UCSD-AML1 (cell line): ENCODE data around the gene ADAMTS3.

Experiments
- DNase-seq: peaks from one replicate; lab custom pipeline; 2025; ENCODE audit not compliant: unreplicated experiment; lab: John Stamatoyannopoulos, UW

ADAMTS3 gene

DNA sequence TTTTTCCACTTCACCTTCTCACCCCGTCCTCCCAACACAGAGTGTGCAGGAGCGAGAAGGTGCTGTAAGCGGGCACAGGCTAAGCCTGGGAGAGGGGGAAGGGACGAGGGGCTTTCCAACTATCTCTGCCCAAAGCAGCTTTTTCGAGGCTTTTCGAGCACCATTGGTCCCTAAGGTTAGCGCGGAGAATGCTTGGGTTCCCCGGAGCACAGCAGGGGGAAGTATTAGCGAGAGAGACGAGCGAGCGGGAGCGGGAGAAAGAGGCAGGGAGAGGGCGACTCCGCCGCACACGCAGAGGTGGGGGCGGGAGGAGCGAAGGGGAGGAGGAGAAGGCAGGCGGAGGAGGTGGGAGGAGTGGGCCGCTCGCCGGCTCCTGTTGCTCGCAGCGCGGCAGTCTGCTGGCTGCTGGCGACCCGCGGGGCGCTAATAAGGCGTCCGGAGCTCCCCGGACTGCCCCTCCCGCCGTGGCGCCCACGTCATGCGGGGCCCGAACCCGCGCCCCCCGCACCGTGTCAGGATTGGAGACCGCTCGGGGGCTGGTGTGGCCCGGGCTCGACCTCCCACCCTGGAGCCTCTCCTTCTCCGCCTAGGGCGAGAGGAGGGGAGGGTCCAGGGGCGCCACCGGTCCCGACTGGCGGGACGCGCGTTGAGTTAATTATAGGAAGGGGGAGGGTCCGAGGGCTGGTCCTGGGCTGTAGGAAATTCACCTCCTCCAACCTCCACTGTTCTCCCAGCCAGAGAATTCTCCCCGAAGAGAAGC is at the start of gene ADAMTS3:
Gene ADAMTS3 (minus strand): TSS at position 263 of the 760 bp plus-strand sequence. CDS start 459 bp downstream, outside the sequence.
- peak; percentile 73 for DNase-seq

- DNase-seq, result no peak
Measured at GRCh38 chr4:72613959-72614358, 44.9 kb upstream of the ADAMTS3 start.

GRCh38 chr4:72606751-72607150 is 37.7 kb upstream of the ADAMTS3 start:
- no peak for DNase-seq

GRCh38 chr4:72604324-72604723 is 35.3 kb upstream of the ADAMTS3 start:
- no peak for DNase-seq

DNA sequence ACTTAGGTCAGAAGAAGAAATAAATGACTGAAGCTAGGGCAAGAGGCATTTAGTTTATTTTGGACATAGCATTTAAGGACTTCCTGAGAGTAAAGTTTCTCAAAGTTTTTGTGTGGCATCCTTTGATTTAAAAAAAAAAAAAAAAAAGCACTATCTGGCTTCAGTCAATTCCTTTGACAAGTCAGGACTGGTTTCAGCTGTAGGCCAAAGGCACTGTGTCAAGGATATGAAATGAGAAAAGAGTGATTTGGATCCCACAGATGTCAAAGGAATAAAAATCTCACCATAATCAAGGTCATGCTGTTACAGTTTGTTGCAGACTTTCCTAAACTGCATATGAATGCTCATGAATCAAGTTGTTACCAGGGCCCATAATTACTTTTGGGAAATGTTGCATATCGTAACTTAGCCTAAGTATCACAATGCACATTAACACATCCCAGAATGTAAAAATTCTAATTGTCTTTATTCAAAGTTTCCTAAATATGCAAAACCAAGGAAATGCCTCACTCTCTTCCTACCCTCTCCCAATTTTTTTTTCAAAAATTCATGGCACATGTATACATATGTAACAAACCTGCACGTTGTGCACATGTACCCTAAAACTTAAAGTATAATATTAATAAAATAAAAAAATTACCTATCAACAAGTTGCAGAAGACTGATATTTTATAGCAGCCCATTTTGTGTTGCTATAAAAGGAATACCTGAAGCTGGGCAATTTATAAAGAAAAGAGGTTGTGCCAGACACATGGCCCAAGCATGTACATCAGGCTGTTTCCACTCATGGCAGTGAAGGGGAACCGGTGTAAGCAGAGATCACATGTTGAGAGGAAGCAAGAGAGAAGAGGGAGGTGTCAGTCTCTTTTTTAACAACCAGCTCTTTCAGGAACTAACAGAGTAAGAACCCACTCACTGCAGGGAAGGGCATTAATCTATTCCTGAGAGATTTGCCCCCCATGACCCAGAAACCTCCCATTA is 33.7 kb upstream of the ADAMTS3 start:
- DNase-seq, result no peak

DNA sequence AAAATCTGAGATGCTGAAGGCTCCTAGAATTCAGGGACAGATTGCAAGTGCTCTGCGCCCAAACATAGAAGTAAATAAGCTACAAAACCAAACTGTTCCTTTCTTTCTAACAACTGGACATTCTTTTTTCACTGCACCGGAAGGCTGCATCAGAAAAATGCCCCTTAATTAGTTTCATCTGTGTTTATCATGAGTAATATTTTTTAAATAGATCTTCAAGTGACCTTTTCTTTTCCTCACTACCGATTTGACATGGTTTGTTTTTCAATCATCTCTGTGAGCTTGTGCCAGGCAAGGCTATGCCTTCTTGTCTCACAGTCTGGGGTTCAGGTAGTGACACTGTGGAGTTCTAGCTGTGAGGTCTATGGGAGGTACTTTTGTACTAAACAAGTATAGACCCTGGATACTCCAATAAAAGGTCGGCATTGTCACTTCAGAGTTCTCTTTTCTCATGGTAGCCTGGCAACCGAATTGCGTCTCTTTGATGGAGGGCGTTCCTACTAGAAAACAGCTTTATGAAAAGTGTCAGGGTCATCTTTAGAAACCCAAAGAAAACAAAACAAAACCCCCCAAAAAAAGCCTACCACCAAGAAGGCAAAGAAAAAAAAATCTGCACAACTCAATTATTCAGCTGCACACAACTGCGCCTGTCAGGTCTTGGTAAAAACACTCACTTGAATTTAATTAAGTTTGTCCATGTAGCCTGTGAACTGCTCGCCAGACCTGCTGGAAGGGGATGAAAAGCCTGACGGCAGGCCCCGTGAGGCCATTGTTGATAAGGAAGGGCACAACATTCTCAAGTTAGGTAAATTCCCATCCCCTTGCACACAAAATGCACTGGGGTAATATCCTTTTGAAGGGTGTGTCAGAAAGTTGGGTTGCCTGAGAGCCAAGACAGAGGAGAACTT is 22.8 kb upstream of the ADAMTS3 start:
- DNase-seq, result no peak

GRCh38 chr4:72587334-72587733 is 18.3 kb upstream of the ADAMTS3 start:
- no peak for DNase-seq

GRCh38 chr4:72582853-72583252 is 13.8 kb upstream of the ADAMTS3 start:
- no peak for DNase-seq

GRCh38 chr4:72577211-72577610 is 8.2 kb upstream of the ADAMTS3 start:
- DNase-seq, result no peak

- DNase-seq, result no peak
Measured at GRCh38 chr4:72571337-72571736, 2.3 kb upstream of the ADAMTS3 start.

DNA sequence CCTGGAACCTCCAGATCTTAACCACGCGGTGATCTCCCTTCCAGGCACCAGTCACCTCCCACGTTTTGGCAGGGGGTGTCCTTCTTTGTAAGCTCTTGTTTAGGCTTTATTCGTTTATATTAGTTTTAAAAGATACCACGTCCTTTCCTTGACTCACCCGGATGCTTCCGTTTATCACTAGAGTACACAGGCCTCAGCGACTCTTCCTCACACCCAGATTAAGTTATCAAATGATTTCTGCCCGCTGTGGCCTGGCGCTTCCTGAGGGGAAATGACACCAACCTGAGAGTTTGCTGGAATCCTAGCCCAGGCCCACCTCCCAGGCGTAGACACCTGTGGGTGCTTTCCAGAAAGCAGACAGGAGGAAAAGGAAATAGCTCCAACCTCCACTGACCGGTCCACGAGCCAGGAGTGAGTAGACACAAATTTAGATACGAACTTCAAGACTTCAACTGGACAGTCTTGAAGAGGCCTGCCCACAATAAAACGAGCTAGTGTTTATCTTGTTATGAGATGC is 756 bp upstream of the ADAMTS3 start:
- DNase-seq, result peak; percentile 33

- peak; percentile 83 for DNase-seq
Measured at GRCh38 chr4:72567821-72568675, 973 bp downstream of the ADAMTS3 start.

DNA sequence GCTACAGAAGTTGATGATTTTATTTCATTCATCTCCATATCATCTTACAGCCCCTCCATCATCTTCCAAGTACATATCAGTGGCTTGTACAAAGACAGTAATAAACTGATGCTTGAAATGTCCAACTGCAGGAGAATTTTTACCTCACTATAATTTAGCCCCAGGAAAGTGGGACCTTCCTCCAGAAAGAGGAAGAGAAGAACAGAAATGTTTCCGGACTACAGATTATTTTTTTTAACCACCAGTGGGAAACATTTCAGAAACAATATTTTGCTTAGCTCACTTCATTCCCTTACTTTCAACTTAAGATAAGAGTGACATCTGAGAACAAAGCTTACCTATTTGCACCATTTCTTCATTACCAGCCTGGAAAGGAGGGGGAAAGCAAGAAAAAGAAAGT is 2.0 kb downstream of the ADAMTS3 start:
- DNase-seq, result no peak

DNA sequence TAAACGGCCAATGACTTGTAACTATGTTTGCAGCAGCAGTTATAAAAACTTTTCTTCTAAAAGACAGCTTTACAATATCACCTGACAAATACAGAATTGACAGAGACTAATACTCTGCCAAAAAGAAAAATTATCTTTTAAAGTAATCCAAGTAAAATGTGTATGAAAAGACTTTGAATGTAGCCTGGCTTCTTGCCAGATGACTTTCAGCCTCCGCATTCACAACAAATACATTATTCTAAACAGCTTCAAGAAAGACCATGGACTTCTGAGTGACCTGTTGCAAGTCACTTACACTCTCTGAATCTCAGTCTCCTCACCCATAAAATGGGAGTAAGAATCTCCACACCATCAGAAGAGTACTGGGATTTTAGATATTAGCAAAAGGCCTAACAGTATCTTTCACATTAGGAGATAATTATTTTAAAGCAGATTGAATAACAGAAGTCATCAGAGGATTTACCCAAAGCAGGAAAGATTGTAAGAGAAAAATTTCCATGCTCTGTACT is 2.5 kb downstream of the ADAMTS3 start:
- DNase-seq, result no peak

DNA sequence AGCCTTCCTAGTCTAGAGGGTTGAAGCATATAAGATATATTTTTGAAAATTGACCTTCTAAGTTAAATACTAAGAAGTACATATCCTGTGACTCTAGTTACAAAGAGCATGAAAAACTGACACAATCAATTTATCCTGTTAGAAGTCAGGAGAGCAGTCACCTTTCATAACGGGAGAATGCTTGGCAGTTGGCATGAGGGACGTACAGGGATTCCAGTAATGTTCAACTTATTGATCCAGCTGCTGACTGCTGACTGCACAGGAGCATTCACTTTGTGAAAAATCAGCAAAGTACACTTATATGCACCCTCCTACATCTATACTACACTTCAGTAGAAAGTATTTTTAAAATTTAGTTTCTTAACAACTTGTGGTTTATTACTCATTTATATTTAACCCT is 4.2 kb downstream of the ADAMTS3 start:
- no peak for DNase-seq

DNA sequence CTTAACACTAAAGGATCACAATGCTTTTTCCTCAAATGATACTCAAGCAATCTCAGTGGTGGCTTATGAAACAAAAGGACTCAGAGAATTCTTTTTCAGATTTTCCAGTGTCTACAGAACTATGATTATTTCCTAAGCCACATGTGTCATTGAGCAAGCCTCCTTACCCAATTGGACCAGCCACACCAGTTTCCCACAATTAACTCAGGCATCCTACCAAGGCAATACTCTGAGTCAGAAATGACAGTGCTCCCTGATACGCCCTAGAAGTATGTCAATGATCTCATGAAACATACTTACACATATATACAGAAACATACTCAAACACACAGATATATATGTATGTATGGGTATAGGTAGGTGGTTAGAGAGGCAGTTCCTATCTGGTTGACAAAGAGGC is 4.8 kb downstream of the ADAMTS3 start:
- no peak for DNase-seq

- DNase-seq, result no peak
Measured at GRCh38 chr4:72558655-72559054, 10.4 kb downstream of the ADAMTS3 start.

DNA sequence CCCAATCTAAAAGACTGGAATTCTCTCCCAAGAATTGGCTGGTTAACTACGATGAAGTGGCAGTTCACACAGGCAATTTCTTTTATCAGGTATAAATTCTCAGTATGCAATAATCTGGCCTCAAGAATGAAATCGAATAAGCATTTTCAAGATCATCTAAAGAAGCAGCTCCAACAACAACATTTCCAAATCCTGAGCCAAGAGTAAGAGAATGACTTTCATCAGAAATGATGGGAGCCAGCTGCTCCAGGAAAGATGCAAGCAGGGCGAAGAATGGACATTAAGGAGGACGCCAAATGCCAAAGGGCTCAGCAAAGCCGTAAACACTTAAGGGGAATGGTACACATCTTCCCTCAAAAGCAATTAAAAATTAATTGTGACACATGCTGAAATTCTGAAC is 12.0 kb downstream of the ADAMTS3 start:
- DNase-seq, result no peak

GRCh38 chr4:72555377-72555831 is 13.6 kb downstream of the ADAMTS3 start:
- no peak for DNase-seq
